K562 (cell line): ENCODE measurements around the gene CYP2B6. TPM values are rescaled to one million over a fixed set of nuclear protein-coding genes. Genes with fewer than 3 reads are reported as not detected.

Source experiments
- CREM ChIP-seq: IDR thresholded peaks from 2 replicates; pipeline ENCODE4 v1.6.1; 2014; ENCODE audit warnings: antibody characterized with exemption, low read depth
- FOSL1 ChIP-seq: fragments of 200-800 bp; sonication (Bioruptor generic); conservative IDR thresholded peaks from 2 replicates; pipeline ENCODE4 v1.6.1; 2016; ENCODE audit warnings: missing genetic modification characterization, missing compliant biosample characterization
- HIVEP1 ChIP-seq: fragments of 250-450 bp; sonication (Bioruptor Pico); IDR thresholded peaks from 2 replicates; pipeline ENCODE4 v1.4.0; 2020; ENCODE audit warnings: mild to moderate bottlenecking
- HNRNPH1 ChIP-seq: fragments of 200-400 bp; formaldehyde crosslinking; optimal IDR thresholded peaks from 2 replicates; pipeline ENCODE3; 2017; ENCODE audit warnings: low read depth, mild to moderate bottlenecking, low read length, moderate library complexity
- KDM5B ChIP-seq: fragments of 200-600 bp; sonication (generic); IDR thresholded peaks from 2 replicates; pipeline ENCODE4 v1.6.1; 2012; ENCODE audit warnings: low read depth, mild to moderate bottlenecking, moderate library complexity, low read length, control low read depth, inconsistent platforms; ENCODE audit not compliant: insufficient replicate concordance
- MAFF ChIP-seq: IDR thresholded peaks from 2 replicates; pipeline ENCODE4 v1.6.1; 2012; ENCODE audit warnings: low read length, improper control_type of control experiment
- MAFG ChIP-seq: fragments of 450-650 bp; conservative IDR thresholded peaks from 2 replicates; pipeline ENCODE4 v1.6.1; 2016; ENCODE audit warnings: missing genetic modification characterization, missing compliant biosample characterization
- MEF2D ChIP-seq: conservative IDR thresholded peaks from 2 replicates; pipeline ENCODE4 v1.6.1; 2016; ENCODE audit warnings: low read depth, missing genetic modification characterization, missing compliant biosample characterization
- NFXL1 ChIP-seq: fragments of 450-650 bp; formaldehyde crosslinking; IDR thresholded peaks from 2 replicates; pipeline ENCODE4 v1.4.0; 2021; ENCODE audit warnings: mild to moderate bottlenecking
- NONO ChIP-seq, 2 experiments: fragments of 200-400 bp in 1 of 2; fragments of 450-650 bp in 1 of 2; formaldehyde crosslinking in 1 of 2; IDR thresholded peaks; 2 replicates each; pipeline ENCODE4 v1.6.1; 2017; ENCODE audit warnings: low read depth in 2 of 2, mild to moderate bottlenecking in 2 of 2, moderate library complexity in 2 of 2, low read length in 1 of 2
- POLR3A ChIP-seq: IDR thresholded peaks from 2 replicates; pipeline ENCODE4 v1.6.1; 2011; ENCODE audit warnings: borderline replicate concordance, mild to moderate bottlenecking, moderate library complexity; ENCODE audit not compliant: insufficient read length, insufficient read depth; ENCODE audit errors: extremely low read depth
- RUNX1 ChIP-seq: sonication (generic); IDR thresholded peaks from 2 replicates; pipeline ENCODE4 v1.6.1; 2016; ENCODE audit warnings: antibody characterized with exemption, low read depth
- SRF ChIP-seq, 2 experiments: fragments of 250-450, 450-650 bp in 1 of 2; sonication (Bioruptor Pico) in 1 of 2; sonication (generic) in 1 of 2; formaldehyde crosslinking; IDR thresholded peaks; 2 replicates each; pipeline versions ENCODE4 v1.5.0 to v1.5.1; 2020 to 2022; ENCODE audit warnings: mild to moderate bottlenecking in 1 of 2, missing genetic modification reagents in 1 of 2
- SRSF3 ChIP-seq: fragments of 200-400 bp; formaldehyde crosslinking; IDR thresholded peaks from 2 replicates; pipeline ENCODE4 v1.6.1; 2016; ENCODE audit warnings: mild to moderate bottlenecking, low read length, moderate library complexity; ENCODE audit not compliant: insufficient read depth
- TRIM24 ChIP-seq, 2 experiments: fragments of 450-650 bp; IDR thresholded peaks; 2 replicates each; pipeline ENCODE4 v1.6.1; 2016
- TRIM28 ChIP-seq: fragments of 450-650 bp; IDR thresholded peaks from 2 replicates; pipeline ENCODE4 v1.6.1; 2017
- ZNF766 ChIP-seq: fragments of 200-800 bp; sonication (Bioruptor generic); conservative IDR thresholded peaks from 2 replicates; pipeline ENCODE4 v1.6.1; 2016; ENCODE audit warnings: missing genetic modification characterization, missing compliant biosample characterization
- ZNF830 ChIP-seq: fragments of 250-450 bp; sonication (Bioruptor Pico); IDR thresholded peaks from 2 replicates; pipeline ENCODE4 v1.5.0; 2021; ENCODE audit warnings: mild to moderate bottlenecking
- polyA plus RNA-seq, 8 experiments: library from polyadenylated mRNA; depleted of rRNA in 4 of 8; stranded (reverse) in 5 of 8; unstranded in 3 of 8; fragments of >200 nt; fragmentation: Nextera tagmentation in 2 of 8; fragmentation: Illumina TruSeq in 1 of 8; extraction: Ambion mirVana in 2 of 8; extraction: Trizol in 1 of 8; gene quantifications; 2 replicates each; pipeline versions ENCODE4 v1.2.1 to v1.2.3, GENCODE V29; 2011 to 2014; ENCODE audit warnings: inconsistent platforms in 1 of 8, missing spikeins in 1 of 8
- total RNA-seq, 7 experiments: library from RNA; depleted of rRNA in 6 of 7; stranded (reverse); fragments of >200 nt in 6 of 7; fragmentation: Illumina TruSeq in 2 of 7; extraction: Trizol in 2 of 7; gene quantifications; 2 replicates each; pipeline versions ENCODE4 v1.2.1 to v1.2.3, GENCODE V29; 2011 to 2021; ENCODE audit warnings: low replicate concordance in 1 of 7
- TF ChIP-seq, protein P1 (sequence below): sonication (generic); formaldehyde crosslinking; IDR thresholded peaks from 2 replicates; pipeline ENCODE4 v1.8.1; 2023; ENCODE audit warnings: missing genetic modification reagents, mild to moderate bottlenecking, borderline replicate concordance
- TF ChIP-seq, protein P2 (sequence below): fragments of 450-650 bp; IDR thresholded peaks from 2 replicates; pipeline ENCODE4 v1.6.1; 2018; ENCODE audit warnings: mild to moderate bottlenecking, low read depth; ENCODE audit not compliant: partially characterized antibody
- TF ChIP-seq, protein P3 (sequence below): fragments of 450-650 bp; formaldehyde crosslinking; IDR thresholded peaks from 2 replicates; pipeline ENCODE4 v1.4.0; 2022; ENCODE audit warnings: mild to moderate bottlenecking, moderate library complexity
- TF ChIP-seq, protein P4 (sequence below): sonication (generic); formaldehyde crosslinking; IDR thresholded peaks from 2 replicates; pipeline ENCODE4 v1.5.0; 2020; ENCODE audit warnings: missing genetic modification reagents

CYP2B6 gene
- total and polyA plus RNA-seq, 9 of the 15 experiments (the other 6 are each of a cell fraction or from before 2014, with no cell fraction given) = 0.04 TPM; not detected in 8

DNA sequence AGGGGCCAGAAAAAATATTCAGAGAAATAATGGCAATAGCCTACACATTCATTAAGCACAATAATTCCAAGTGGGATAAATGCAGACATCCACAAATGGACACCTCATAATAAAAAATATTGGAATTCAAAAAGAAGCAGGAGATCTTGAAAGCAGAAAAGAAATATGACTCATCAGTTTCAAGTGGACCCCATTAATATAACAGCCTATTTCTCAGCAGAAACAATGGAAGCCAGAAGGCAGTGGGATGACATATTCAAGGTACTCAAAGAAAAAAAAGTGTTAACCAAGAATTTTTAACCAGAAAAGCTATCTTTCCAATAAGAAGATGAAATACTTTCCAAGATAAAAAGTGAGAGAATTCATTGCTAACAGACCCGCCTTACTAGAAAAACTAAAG, 48.7 kb downstream of the CYP2B6 start (continued):
- TF ChIP-seq, protein P1, sequence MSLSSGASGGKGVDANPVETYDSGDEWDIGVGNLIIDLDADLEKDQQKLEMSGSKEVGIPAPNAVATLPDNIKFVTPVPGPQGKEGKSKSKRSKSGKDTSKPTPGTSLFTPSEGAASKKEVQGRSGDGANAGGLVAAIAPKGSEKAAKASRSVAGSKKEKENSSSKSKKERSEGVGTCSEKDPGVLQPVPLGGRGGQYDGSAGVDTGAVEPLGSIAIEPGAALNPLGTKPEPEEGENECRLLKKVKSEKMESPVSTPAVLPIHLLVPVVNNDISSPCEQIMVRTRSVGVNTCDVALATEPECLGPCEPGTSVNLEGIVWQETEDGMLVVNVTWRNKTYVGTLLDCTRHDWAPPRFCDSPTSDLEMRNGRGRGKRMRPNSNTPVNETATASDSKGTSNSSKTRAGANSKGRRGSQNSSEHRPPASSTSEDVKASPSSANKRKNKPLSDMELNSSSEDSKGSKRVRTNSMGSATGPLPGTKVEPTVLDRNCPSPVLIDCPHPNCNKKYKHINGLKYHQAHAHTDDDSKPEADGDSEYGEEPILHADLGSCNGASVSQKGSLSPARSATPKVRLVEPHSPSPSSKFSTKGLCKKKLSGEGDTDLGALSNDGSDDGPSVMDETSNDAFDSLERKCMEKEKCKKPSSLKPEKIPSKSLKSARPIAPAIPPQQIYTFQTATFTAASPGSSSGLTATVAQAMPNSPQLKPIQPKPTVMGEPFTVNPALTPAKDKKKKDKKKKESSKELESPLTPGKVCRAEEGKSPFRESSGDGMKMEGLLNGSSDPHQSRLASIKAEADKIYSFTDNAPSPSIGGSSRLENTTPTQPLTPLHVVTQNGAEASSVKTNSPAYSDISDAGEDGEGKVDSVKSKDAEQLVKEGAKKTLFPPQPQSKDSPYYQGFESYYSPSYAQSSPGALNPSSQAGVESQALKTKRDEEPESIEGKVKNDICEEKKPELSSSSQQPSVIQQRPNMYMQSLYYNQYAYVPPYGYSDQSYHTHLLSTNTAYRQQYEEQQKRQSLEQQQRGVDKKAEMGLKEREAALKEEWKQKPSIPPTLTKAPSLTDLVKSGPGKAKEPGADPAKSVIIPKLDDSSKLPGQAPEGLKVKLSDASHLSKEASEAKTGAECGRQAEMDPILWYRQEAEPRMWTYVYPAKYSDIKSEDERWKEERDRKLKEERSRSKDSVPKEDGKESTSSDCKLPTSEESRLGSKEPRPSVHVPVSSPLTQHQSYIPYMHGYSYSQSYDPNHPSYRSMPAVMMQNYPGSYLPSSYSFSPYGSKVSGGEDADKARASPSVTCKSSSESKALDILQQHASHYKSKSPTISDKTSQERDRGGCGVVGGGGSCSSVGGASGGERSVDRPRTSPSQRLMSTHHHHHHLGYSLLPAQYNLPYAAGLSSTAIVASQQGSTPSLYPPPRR (CRISPR knock-in tag) = no peak
- TF ChIP-seq NFXL1 (CRISPR knock-in tag) (no peak), POLR3A (no peak), SRSF3 (no peak), SRF (CRISPR knock-in tag; IDR thresholded peaks at IDR 0.05) (no peak), TRIM24 (IDR thresholded peaks at IDR 0.05) (peak; percentile 60 to 76; a peak in 3 of 4 replicates), TRIM28 (peak; percentile 80; the same call in 1 of the 2 replicates), MEF2D (tag) (no peak), KDM5B (no peak), ZNF766 (CRISPR knock-in tag) (no peak), HNRNPH1 (no peak), MAFF (peak; percentile 21; the same call in 1 of the 2 replicates), ZNF830 (CRISPR knock-in tag) (no peak), HIVEP1 (no peak), CREM (no peak), MAFG (tag) (peak; percentile 75), RUNX1 (no peak), FOSL1 (tag) (0 out of 2 replicates have a peak, but pooled peaks have one; percentile 16), NONO (IDR thresholded peaks at IDR 0.05; ENCODE audit: low read depth in 2 of 2, low read length in 1 of 2) (no peak)
- TF ChIP-seq, protein P2, sequence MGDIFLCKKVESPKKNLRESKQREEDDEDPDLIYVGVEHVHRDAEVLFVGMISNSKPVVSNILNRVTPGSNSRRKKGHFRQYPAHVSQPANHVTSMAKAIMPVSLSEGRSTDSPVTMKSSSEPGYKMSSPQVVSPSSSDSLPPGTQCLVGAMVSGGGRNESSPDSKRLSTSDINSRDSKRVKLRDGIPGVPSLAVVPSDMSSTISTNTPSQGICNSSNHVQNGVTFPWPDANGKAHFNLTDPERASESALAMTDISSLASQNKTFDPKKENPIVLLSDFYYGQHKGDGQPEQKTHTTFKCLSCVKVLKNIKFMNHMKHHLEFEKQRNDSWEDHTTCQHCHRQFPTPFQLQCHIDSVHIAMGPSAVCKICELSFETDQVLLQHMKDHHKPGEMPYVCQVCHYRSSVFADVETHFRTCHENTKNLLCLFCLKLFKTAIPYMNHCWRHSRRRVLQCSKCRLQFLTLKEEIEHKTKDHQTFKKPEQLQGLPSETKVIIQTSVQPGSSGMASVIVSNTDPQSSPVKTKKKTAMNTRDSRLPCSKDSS = peak; percentile 38
- TF ChIP-seq, protein P3, sequence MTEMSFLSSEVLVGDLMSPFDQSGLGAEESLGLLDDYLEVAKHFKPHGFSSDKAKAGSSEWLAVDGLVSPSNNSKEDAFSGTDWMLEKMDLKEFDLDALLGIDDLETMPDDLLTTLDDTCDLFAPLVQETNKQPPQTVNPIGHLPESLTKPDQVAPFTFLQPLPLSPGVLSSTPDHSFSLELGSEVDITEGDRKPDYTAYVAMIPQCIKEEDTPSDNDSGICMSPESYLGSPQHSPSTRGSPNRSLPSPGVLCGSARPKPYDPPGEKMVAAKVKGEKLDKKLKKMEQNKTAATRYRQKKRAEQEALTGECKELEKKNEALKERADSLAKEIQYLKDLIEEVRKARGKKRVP (CRISPR knock-in tag) = no peak
- TF ChIP-seq, protein P4, sequence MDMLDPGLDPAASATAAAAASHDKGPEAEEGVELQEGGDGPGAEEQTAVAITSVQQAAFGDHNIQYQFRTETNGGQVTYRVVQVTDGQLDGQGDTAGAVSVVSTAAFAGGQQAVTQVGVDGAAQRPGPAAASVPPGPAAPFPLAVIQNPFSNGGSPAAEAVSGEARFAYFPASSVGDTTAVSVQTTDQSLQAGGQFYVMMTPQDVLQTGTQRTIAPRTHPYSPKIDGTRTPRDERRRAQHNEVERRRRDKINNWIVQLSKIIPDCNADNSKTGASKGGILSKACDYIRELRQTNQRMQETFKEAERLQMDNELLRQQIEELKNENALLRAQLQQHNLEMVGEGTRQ = no peak
